ENCODE measurements around the gene HSPA1A. TPM values are rescaled to one million over a fixed set of nuclear protein-coding genes. Genes with fewer than 3 reads are reported as not detected.
"Not testable (repeated sequence)": the region's sequence is repeated elsewhere in the genome, so short reads cannot be mapped to it uniquely, and the experiment has no call there.

HSPA1A gene
- polyA plus RNA-seq, 4 donors, result 9.7 to 49.6 (median 25.7) TPM

GRCh38 chr6:31859923-31860322, 44.6 kb downstream of the HSPA1A start:
- no peak overlapping the region for H3K4me3 ChIP-seq (ENCODE audit: low read depth in 1 of 3, low read length in 3 of 3)
- no peak for FAIRE-seq
- WGBS, 3 donors, result 81 to 90% (median 88%) methylated on average over 11 of the region's 11 CpGs
- H3K9me3 ChIP-seq (ENCODE audit: control insufficient read depth in 2 of 2, insufficient read depth in 1 of 2, low read depth in 1 of 2, low read length in 1 of 2), result no peaks in the 10 kb centered on the region
- no peak overlapping the region for H3K27ac ChIP-seq (ENCODE audit: low read depth in 1 of 3, low read length in 2 of 3)
- H3K36me3 ChIP-seq (ENCODE audit: control insufficient read depth in 3 of 3, insufficient read depth in 2 of 3, low read depth in 1 of 3, low read length in 3 of 3), result peaks cover 0 to 67% (median 4%) of the 10 kb centered on the region in 3 donors
- H3K27me3 ChIP-seq (ENCODE audit: control insufficient read depth in 3 of 3, insufficient read depth in 3 of 3, low read length in 3 of 3), result no peaks in the 10 kb centered on the region
- peaks cover 0 to 12% (median 0%) of the 10 kb centered on the region in 3 donors for H3K4me1 ChIP-seq (ENCODE audit: control insufficient read depth in 3 of 3, insufficient read depth in 2 of 3, low read depth in 1 of 3, low read length in 2 of 3)
- DNase-seq, result no peak

DNA sequence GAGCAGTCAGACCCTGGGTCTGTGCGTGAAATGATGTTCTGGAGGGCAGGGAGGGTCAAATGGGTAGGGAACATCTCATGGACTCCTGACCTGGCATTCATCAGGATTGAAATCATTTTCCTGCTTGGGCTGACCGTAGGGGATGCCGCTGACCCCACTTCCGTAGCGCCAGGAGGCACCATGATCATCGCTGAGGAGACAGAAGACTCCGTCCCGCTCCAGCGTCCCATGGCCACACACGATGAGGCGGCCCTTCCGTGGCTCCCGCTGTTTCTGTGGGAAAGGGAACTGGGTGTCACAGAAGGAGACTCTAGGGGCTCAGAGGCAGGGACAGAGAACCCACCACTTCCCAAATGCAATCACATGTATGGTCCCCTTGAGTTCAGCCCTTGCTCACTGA, 45.0 kb downstream of the HSPA1A start:
- FAIRE-seq, result no peak
- H3K4me1 ChIP-seq (ENCODE audit: control insufficient read depth in 3 of 3, insufficient read depth in 2 of 3, low read depth in 1 of 3, low read length in 2 of 3), result peaks cover 0 to 12% (median 0%) of the 10 kb centered on the region in 3 donors
- 96 to 98% (median 97%) methylated on average over 13 of the region's 13 CpGs for WGBS, 3 donors
- H3K4me3 ChIP-seq (ENCODE audit: low read depth in 1 of 3, low read length in 3 of 3), result no peak overlapping the region
- H3K36me3 ChIP-seq (ENCODE audit: control insufficient read depth in 3 of 3, insufficient read depth in 2 of 3, low read depth in 1 of 3, low read length in 3 of 3), result peaks cover 0 to 71% (median 4%) of the 10 kb centered on the region in 3 donors
- H3K27me3 ChIP-seq (ENCODE audit: control insufficient read depth in 3 of 3, insufficient read depth in 3 of 3, low read length in 3 of 3), result no peaks in the 10 kb centered on the region
- no peak for DNase-seq
- no peak overlapping the region for H3K27ac ChIP-seq (ENCODE audit: low read depth in 1 of 3, low read length in 2 of 3)
- no peaks in the 10 kb centered on the region for H3K9me3 ChIP-seq (ENCODE audit: control insufficient read depth in 2 of 2, insufficient read depth in 1 of 2, low read depth in 1 of 2, low read length in 1 of 2)

DNA sequence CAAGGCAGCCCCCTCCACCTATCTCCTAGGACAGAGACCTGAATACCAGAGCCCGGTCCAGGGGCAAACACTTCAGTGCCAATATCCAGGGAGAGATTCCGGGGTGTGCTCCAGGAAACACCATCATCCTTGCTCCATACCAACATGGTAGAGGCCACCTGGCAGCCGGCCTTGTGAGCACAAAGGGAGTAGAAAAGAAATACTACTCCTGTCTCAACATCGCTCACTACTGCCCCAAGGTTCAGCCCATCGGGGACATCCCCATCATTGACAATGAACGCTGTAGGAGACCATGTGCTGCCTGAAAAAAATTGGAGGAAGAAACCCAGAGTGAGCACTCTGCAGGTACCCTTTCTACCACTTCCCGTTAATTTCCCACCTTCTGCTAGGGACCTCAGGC, 45.8 kb downstream of the HSPA1A start:
- Histone ChIP-seq H3K4me1 (ENCODE audit: control insufficient read depth in 3 of 3, insufficient read depth in 2 of 3, low read depth in 1 of 3, low read length in 2 of 3) (peaks cover 0 to 12% (median 0%) of the 10 kb centered on the region in 3 donors), H3K36me3 (ENCODE audit: control insufficient read depth in 3 of 3, insufficient read depth in 2 of 3, low read depth in 1 of 3, low read length in 3 of 3) (peaks cover 4 to 74% (median 4%) of the 10 kb centered on the region in 3 donors), H3K9me3 (ENCODE audit: control insufficient read depth in 2 of 2, insufficient read depth in 1 of 2, low read depth in 1 of 2, low read length in 1 of 2) (no peaks in the 10 kb centered on the region), H3K27ac (ENCODE audit: low read depth in 1 of 3, low read length in 2 of 3) (no peak overlapping the region), H3K4me3 (ENCODE audit: low read depth in 1 of 3, low read length in 3 of 3) (no peak overlapping the region), H3K27me3 (ENCODE audit: control insufficient read depth in 3 of 3, insufficient read depth in 3 of 3, low read length in 3 of 3) (no peaks in the 10 kb centered on the region)
- DNase-seq, result no peak
- FAIRE-seq, result no peak
- 92 to 97% (median 94%) methylated on average over 7 of the region's 7 CpGs for WGBS, 3 donors

DNA sequence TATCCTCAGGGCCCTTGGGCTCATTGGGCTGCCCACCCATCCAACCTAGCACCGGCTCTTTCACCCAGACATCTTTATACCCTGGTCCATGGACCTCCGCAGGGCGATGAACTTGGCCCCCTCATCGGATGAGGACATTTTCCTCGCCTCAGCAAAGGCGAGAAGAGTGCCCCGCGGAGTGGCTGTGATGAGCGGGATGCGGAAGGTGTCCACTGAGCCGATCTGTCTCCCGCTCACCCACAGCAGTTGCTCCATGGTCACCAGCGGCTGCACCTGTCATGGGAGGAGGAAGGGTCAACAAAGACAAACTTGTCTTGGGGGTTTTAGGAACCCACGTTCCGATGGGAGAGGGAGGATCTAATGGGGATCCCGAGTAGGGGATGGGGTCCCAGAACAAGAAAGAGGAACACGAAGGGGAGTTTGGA, 46.6 kb downstream of the HSPA1A start:
- FAIRE-seq (no peak), DNase-seq (peak in 1 of 2 donors; percentile 31)
- WGBS, 3 donors, result 44 to 49% (median 45%) methylated on average over 17 of the region's 17 CpGs
- peak overlapping the region; percentile 50 to 83 (median 63) for H3K4me3 ChIP-seq (ENCODE audit: low read depth in 1 of 3, low read length in 3 of 3)
- H3K9me3 ChIP-seq (ENCODE audit: control insufficient read depth in 2 of 2, insufficient read depth in 1 of 2, low read depth in 1 of 2, low read length in 1 of 2), result no peaks in the 10 kb centered on the region
- H3K27me3 ChIP-seq (ENCODE audit: control insufficient read depth in 3 of 3, insufficient read depth in 3 of 3, low read length in 3 of 3), result no peaks in the 10 kb centered on the region
- peak overlapping the region in 1 of 3 donors; percentile 77 for H3K27ac ChIP-seq (ENCODE audit: low read depth in 1 of 3, low read length in 2 of 3)
- peaks cover 4 to 77% (median 4%) of the 10 kb centered on the region in 3 donors for H3K36me3 ChIP-seq (ENCODE audit: control insufficient read depth in 3 of 3, insufficient read depth in 2 of 3, low read depth in 1 of 3, low read length in 3 of 3)
- H3K4me1 ChIP-seq (ENCODE audit: control insufficient read depth in 3 of 3, insufficient read depth in 2 of 3, low read depth in 1 of 3, low read length in 2 of 3), result peaks cover 0 to 12% (median 0%) of the 10 kb centered on the region in 3 donors

DNA sequence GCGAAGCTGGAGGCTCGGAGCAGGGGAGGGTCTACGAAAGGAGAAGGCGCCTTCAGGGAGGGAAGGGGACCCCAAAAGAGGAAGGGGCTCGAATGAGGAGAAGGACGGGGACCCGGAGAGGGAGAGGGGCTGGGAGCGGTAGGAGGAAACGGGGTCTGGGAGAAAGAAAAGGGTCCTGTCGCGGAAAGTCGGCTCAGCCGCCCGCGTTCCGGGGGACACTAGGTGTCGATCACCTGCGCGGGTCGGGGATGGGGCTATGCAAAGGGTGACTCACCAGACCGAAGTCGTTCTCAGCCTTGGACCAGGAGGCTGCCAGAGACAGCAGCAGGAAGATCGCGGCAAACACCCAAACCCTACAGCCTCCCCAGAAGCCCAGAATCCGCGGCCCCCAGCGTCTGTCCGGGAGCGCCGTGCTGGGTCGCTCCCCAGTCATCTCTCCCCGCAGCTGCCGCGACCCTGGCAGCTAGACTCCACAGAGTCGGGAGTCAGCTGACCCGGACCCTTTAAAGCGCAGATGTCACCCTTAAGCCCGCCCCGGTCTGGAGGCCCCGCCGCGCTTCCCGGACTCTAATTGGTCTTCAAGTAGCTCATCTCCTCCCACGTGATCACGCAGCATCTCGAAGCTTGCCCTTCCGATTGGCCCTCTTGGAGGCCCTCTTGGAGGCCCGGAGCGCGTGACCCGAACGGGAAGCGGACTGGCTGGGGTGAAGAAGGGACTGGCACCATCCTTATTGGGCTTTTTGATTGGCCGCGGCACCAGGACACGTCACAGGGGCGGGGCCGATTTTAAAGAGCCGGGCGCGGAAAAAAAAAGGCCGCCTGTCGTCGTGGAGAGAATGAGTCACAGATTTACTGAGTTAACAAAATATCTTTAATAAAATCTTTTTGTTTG, 47.2 kb downstream of the HSPA1A start, which contains the start of gene NEU1:
NEU1 (minus strand) TSS at position 478 of the 892 bp plus-strand sequence; CDS start at position 433, 45 bp downstream.
- peaks cover 4 to 80% (median 4%) of the 10 kb centered on the region in 3 donors for H3K36me3 ChIP-seq (ENCODE audit: control insufficient read depth in 3 of 3, insufficient read depth in 2 of 3, low read depth in 1 of 3, low read length in 3 of 3)
- H3K27ac ChIP-seq (ENCODE audit: low read depth in 1 of 3, low read length in 2 of 3), result peak within 1 kb of the TSS; percentile 60 to 91 (median 78)
- peak; percentile 53 for FAIRE-seq
- peak within 1 kb of the TSS; percentile 50 to 83 (median 63) for H3K4me3 ChIP-seq (ENCODE audit: low read depth in 1 of 3, low read length in 3 of 3)
- 0 to 1% (median 1%) methylated on average over 62 to 64 of the region's 64 CpGs for WGBS, 3 donors
- H3K4me1 ChIP-seq (ENCODE audit: control insufficient read depth in 3 of 3, insufficient read depth in 2 of 3, low read depth in 1 of 3, low read length in 2 of 3), result peaks cover 0 to 12% (median 0%) of the 10 kb centered on the region in 3 donors
- no peaks in the 10 kb centered on the region for H3K27me3 ChIP-seq (ENCODE audit: control insufficient read depth in 3 of 3, insufficient read depth in 3 of 3, low read length in 3 of 3)
- DNase-seq, result peak; percentile 100
- H3K9me3 ChIP-seq (ENCODE audit: control insufficient read depth in 2 of 2, insufficient read depth in 1 of 2, low read depth in 1 of 2, low read length in 1 of 2), result no peaks in the 10 kb centered on the region

DNA sequence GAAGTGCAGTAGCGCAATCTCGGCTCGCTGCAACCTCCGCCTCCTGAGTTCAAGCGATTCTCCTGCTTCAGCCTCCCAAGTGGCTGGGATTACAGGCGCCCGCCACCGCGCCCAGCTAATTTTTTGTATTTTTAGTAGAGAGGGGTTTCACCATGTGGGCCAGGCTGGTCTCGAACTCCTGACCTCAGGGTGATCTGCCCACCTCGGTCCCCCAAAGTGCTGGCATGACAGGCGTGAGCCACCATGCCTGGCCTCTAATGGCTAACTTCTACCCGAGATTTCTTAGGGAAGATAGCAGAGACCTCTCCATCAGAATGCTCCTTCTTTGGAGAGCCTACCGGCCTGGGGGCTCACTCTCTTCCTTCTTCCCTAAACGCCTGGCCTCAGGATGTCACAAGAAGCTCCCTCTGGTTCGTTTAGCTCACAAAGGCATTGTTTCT, 48.8 kb downstream of the HSPA1A start:
- H3K36me3 ChIP-seq (ENCODE audit: control insufficient read depth in 3 of 3, insufficient read depth in 2 of 3, low read depth in 1 of 3, low read length in 3 of 3), result peaks cover 4 to 79% (median 5%) of the 10 kb centered on the region in 3 donors
- peak overlapping the region in 1 of 3 donors; percentile 39 for H3K4me3 ChIP-seq (ENCODE audit: low read depth in 1 of 3, low read length in 3 of 3)
- not testable (repeated sequence) for FAIRE-seq; DNase-seq; H3K27me3 ChIP-seq (ENCODE audit: control insufficient read depth in 3 of 3, insufficient read depth in 3 of 3, low read length in 3 of 3); H3K9me3 ChIP-seq (ENCODE audit: control insufficient read depth in 2 of 2, insufficient read depth in 1 of 2, low read depth in 1 of 2, low read length in 1 of 2)
- peaks cover 0 to 12% (median 0%) of the 10 kb centered on the region in 3 donors for H3K4me1 ChIP-seq (ENCODE audit: control insufficient read depth in 3 of 3, insufficient read depth in 2 of 3, low read depth in 1 of 3, low read length in 2 of 3)
- WGBS, 3 donors, result 21 to 47% (median 29%) methylated on average over 16 of the region's 16 CpGs
- peak overlapping the region in 2 of 3 donors; percentile 5 to 78 for H3K27ac ChIP-seq (ENCODE audit: low read depth in 1 of 3, low read length in 2 of 3)

- H3K9me3 ChIP-seq (ENCODE audit: control insufficient read depth in 2 of 2, insufficient read depth in 1 of 2, low read depth in 1 of 2, low read length in 1 of 2), result no peaks in the 10 kb centered on the region
- peaks cover 0 to 12% (median 0%) of the 10 kb centered on the region in 3 donors for H3K4me1 ChIP-seq (ENCODE audit: control insufficient read depth in 3 of 3, insufficient read depth in 2 of 3, low read depth in 1 of 3, low read length in 2 of 3)
- DNase-seq (no peak), FAIRE-seq (no peak)
- peaks cover 2 to 76% (median 5%) of the 10 kb centered on the region in 3 donors for H3K36me3 ChIP-seq (ENCODE audit: control insufficient read depth in 3 of 3, insufficient read depth in 2 of 3, low read depth in 1 of 3, low read length in 3 of 3)
- no peak overlapping the region for H3K27ac ChIP-seq (ENCODE audit: low read depth in 1 of 3, low read length in 2 of 3)
- H3K27me3 ChIP-seq (ENCODE audit: control insufficient read depth in 3 of 3, insufficient read depth in 3 of 3, low read length in 3 of 3), result no peaks in the 10 kb centered on the region
- no peak overlapping the region for H3K4me3 ChIP-seq (ENCODE audit: low read depth in 1 of 3, low read length in 3 of 3)
- 85 to 90% (median 87%) methylated on average over 6 to 8 of the region's 8 CpGs for WGBS, 3 donors
Observed at GRCh38 chr6:31864818-31865204, 49.5 kb downstream of the HSPA1A start.

GRCh38 chr6:31865205-31866118, 50.1 kb downstream of the HSPA1A start:
- peaks cover 2 to 76% (median 8%) of the 10 kb centered on the region in 3 donors for H3K36me3 ChIP-seq (ENCODE audit: control insufficient read depth in 3 of 3, insufficient read depth in 2 of 3, low read depth in 1 of 3, low read length in 3 of 3)
- H3K4me3 ChIP-seq (ENCODE audit: low read depth in 1 of 3, low read length in 3 of 3), result no peak overlapping the region
- peaks cover 0 to 12% (median 0%) of the 10 kb centered on the region in 3 donors for H3K4me1 ChIP-seq (ENCODE audit: control insufficient read depth in 3 of 3, insufficient read depth in 2 of 3, low read depth in 1 of 3, low read length in 2 of 3)
- DNase-seq, result peak in 1 of 2 donors; percentile 14
- no peak for FAIRE-seq
- H3K27me3 ChIP-seq (ENCODE audit: control insufficient read depth in 3 of 3, insufficient read depth in 3 of 3, low read length in 3 of 3), result no peaks in the 10 kb centered on the region
- 75 to 81% (median 77%) methylated on average over 21 of the region's 21 CpGs for WGBS, 3 donors
- no peak overlapping the region for H3K27ac ChIP-seq (ENCODE audit: low read depth in 1 of 3, low read length in 2 of 3)
- no peaks in the 10 kb centered on the region for H3K9me3 ChIP-seq (ENCODE audit: control insufficient read depth in 2 of 2, insufficient read depth in 1 of 2, low read depth in 1 of 2, low read length in 1 of 2)
